GM21529 (cell line): ENCODE results near the gene CD68.
"Not testable (repeated sequence)": the region's sequence is repeated elsewhere in the genome, so short reads cannot be mapped to it uniquely, and the experiment has no call there.

Source experiments
- ATAC-seq: cut with Tn5 transposase; IDR thresholded peaks from one replicate; pipeline ENCODE4 v1.9.1; 2021; ENCODE audit not compliant: unreplicated experiment

The CD68 gene

GRCh38 chr17:7613769-7614424 lies 34.5 kb downstream of the CD68 start:
- ATAC-seq, result no peak

- ATAC-seq, result peak; percentile 88
These were observed 35.2 kb downstream of the CD68 start, which contains the start of gene FXR2 for GRCh38 chr17:7614425-7615264. Gene FXR2, minus strand, starts transcription at chr17:7614897. Its CDS starts 365 bp downstream, at chr17:7614532.

GRCh38 chr17:7615265-7615747 lies 35.9 kb downstream of the CD68 start:
- no peak for ATAC-seq

- no peak for ATAC-seq
These were observed 39.2 kb downstream of the CD68 start for GRCh38 chr17:7618608-7619007.

GRCh38 chr17:7620835-7621234 lies 41.4 kb downstream of the CD68 start:
- ATAC-seq, result no peak

GRCh38 chr17:7623661-7624060 lies 44.2 kb downstream of the CD68 start:
- ATAC-seq, result no peak

GRCh38 chr17:7625749-7626148 lies 46.3 kb downstream of the CD68 start:
- not testable (repeated sequence) for ATAC-seq

GRCh38 chr17:7626307-7626706 lies 46.9 kb downstream of the CD68 start:
- no peak for ATAC-seq

- ATAC-seq, result no peak
These were observed 47.5 kb downstream of the CD68 start for GRCh38 chr17:7626956-7627249.

- peak; percentile 75 for ATAC-seq
These were observed 48.0 kb downstream of the CD68 start, which contains the start of gene SAT2 for GRCh38 chr17:7627250-7628121. Gene SAT2, minus strand, starts transcription at chr17:7627821. Its CDS starts 186 bp downstream, at chr17:7627635.

GRCh38 chr17:7629939-7630571 lies 50.6 kb downstream of the CD68 start, which contains the start of gene SHBG:
Gene SHBG, plus strand, starts transcription at chr17:7630135. Its CDS starts 38 bp downstream, at chr17:7630173.
- no peak for ATAC-seq
